Measurements from ENCODE around the gene SLC3A2. TPM values are rescaled to one million over a fixed set of nuclear protein-coding genes. Genes with fewer than 3 reads are reported as not detected.

The SLC3A2 gene
- total RNA-seq, 6 experiments from 2014 or later, result 39.8 to 106 (median 63.0) TPM

DNA sequence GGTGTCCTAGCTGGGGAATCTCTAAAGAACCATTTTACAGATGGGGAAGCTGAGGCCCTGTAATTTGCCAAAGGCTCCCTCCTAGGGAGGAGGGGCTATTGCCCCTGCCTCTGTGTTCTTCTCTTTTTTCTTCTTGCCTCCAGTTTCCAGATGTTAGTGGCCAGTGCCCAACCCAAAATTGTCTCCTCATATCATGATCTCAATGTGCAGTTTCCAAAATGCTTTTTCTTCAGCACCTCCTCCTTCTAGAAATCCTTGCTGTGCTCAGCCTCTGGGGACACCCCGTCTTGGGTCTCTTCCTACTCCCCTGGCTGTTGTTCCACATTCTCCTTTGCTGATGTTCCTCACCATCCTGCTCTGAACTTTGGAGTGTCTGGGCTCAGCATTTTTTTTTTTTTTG, 50.0 kb downstream of the SLC3A2 start:
- Histone ChIP-seq H3K4me1 (peaks cover 0 to 10% (median 0%) of the 10 kb centered on the region in 4 donors), H3K36me3 (no peaks in the 10 kb centered on the region), H3K4me3 (no peak overlapping the region), H3K27me3 (peaks cover 0 to 17% of the 10 kb centered on the region in 2 donors), H3K27ac (no peak overlapping the region), H3K9me3 (no peaks in the 10 kb centered on the region)
- no peak for TF ChIP-seq POLR2A (IDR thresholded peaks at IDR 0.05)
- no peak for TF ChIP-seq CTCF (IDR thresholded peaks at IDR 0.05)
- DNase-seq, result no peak
- intact Hi-C loops (cut with DNase I), result no loop called here
- ATAC-seq, result no peak
- 38% methylated on average over 1 of the region's 1 CpG for WGBS (ENCODE audit: insufficient coverage, low coverage, low lambda C conversion rate, missing lambda C conversion rate)

DNA sequence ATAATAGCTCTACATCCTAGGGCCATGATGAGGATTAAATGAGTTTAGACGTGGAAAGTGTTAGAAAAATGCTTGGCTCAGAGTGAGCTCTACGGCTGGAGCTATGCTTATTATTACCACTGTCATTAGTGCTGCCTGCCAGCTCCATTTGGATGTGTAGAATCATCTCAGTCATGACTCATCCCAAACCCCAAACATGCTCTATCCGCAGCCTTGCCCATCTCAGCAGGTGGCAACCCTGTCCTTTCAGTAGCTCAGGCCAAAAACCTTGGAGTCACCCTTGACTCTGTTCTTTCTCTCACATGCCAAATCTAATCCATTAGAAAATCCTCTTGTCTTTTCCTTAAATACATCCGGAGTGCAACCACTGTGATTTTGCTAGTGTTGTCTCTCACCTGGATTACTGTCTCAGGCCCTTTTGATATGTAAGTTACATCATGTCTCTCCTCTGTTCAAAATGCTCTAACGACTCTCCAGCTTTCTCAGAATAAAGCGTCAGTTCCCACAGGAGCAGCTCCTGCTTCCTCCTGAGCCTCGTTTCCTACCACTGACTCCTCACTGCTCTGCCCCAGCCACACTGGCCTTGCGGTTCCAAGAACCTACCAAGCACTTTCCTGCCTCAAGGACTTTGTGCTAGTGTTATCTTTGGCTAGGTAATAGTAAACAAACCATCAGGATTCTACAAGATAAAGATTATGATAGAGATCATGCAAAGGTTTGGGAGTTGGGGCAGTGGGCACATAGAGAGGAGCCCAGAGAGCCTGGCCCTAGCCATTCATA, 51.0 kb downstream of the SLC3A2 start:
- no peaks in the 10 kb centered on the region for H3K9me3 ChIP-seq
- ATAC-seq (no peak), DNase-seq (no peak)
- H3K4me3 ChIP-seq, result no peak overlapping the region
- no peaks in the 10 kb centered on the region for H3K4me1 ChIP-seq
- intact Hi-C loops (cut with DNase I), result no loop called here
- 56% methylated on average over 7 of the region's 8 CpGs for WGBS (ENCODE audit: insufficient coverage, low coverage, low lambda C conversion rate, missing lambda C conversion rate)
- H3K27ac ChIP-seq, result no peak overlapping the region
- peaks cover 0 to 7% of the 10 kb centered on the region in 2 donors for H3K27me3 ChIP-seq
- TF ChIP-seq POLR2A (IDR thresholded peaks at IDR 0.05) (no peak), CTCF (IDR thresholded peaks at IDR 0.05) (no peak)
- no peaks in the 10 kb centered on the region for H3K36me3 ChIP-seq

DNA sequence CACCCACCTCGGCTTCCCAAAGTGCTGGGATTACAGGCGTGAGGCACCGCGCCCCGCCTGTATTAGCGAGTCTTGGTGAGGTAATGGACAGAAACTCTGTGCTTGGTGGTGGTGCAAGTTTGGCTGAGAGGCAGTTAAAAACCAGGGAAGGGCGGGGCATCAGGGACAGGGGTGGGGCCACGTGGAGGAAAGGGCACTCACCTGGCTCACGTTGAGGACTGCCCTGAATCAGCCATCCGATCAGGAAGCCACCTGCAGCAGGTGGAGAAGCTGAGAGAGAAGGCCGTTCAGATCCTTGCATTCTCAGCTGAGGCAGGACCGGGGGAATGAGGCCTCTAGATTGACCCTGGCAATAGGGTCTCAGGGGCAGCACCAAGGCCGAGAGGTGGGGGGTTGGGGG, 52.6 kb downstream of the SLC3A2 start:
- no peak for DNase-seq
- TF ChIP-seq POLR2A (IDR thresholded peaks at IDR 0.05) (no peak), CTCF (IDR thresholded peaks at IDR 0.05) (no peak)
- Histone ChIP-seq H3K27ac (no peak overlapping the region), H3K4me3 (no peak overlapping the region), H3K4me1 (no peaks in the 10 kb centered on the region), H3K9me3 (no peaks in the 10 kb centered on the region), H3K27me3 (no peaks in the 10 kb centered on the region), H3K36me3 (no peaks in the 10 kb centered on the region)
- intact Hi-C loops (cut with DNase I), result no loop called here
- ATAC-seq, result no peak
- WGBS (ENCODE audit: insufficient coverage, low coverage, low lambda C conversion rate, missing lambda C conversion rate), result 75% methylated on average over 10 of the region's 13 CpGs

GRCh38 chr11:62933750-62934495, 53.2 kb downstream of the SLC3A2 start:
- peak in 1 of 4 donors; percentile 17 for ATAC-seq
- Histone ChIP-seq H3K4me1 (no peaks in the 10 kb centered on the region), H3K4me3 (no peak overlapping the region), H3K27ac (no peak overlapping the region), H3K9me3 (no peaks in the 10 kb centered on the region), H3K36me3 (no peaks in the 10 kb centered on the region), H3K27me3 (no peaks in the 10 kb centered on the region)
- no peak for TF ChIP-seq POLR2A (IDR thresholded peaks at IDR 0.05)
- TF ChIP-seq CTCF (IDR thresholded peaks at IDR 0.05), result no peak
- no peak for DNase-seq
- WGBS (ENCODE audit: insufficient coverage, low coverage, low lambda C conversion rate, missing lambda C conversion rate), result 92% methylated on average over 2 of the region's 5 CpGs
- intact Hi-C loops (cut with DNase I), result no loop called here
